ENCODE results near the gene CFAP61.

The CFAP61 gene

DNA sequence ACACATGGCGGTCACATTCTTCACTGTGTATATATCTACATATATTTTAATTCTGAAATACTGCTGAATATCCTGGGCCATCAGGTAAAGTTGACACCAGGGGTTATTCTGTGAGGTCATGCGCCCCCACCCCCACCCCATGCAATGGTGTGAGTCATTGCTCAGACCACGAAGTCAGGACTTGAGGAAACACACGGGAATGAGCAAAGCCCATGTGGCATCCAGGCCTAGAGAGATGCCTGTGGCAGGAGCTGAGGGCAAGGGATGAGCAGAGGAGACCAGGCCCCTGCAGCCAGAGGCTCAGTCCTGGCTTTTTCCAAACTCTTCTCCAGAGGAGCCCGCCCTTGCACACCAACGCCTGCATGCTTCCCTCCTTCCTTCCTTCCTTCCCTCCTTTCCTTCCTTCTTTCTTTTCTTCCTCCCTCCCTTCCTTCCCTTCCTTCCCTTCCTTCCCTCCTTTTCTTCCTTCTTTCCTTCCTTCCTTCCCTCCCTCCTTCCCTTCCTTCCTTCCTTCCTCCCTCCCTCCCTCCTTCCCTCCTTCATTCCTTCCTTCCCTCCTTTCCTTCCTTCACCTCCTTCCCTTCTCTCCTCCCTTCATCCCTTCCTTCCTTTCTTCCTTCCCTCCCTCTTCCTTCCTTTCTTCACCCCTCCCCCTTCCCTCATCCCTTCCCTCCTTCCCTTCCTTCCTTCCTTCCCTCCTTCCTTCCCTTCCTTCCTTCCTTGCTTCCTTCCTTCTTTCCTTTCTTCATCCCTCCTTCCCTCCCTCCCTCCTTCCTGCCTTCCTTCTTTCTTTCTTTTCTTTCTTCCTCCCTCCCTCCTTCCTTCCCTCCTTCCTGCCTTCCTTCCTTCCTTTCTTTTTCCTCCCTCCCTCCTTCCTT is 243.5 kb downstream of the CFAP61 start:
- H3K9me3 ChIP-seq (ENCODE audit: insufficient read depth, low read length) = no peaks in the 10 kb centered on the region
- H3K27ac ChIP-seq (ENCODE audit: low read length) = no peak overlapping the region
- peaks cover 7% of the 10 kb centered on the region for H3K4me1 ChIP-seq (ENCODE audit: low read length)

DNA sequence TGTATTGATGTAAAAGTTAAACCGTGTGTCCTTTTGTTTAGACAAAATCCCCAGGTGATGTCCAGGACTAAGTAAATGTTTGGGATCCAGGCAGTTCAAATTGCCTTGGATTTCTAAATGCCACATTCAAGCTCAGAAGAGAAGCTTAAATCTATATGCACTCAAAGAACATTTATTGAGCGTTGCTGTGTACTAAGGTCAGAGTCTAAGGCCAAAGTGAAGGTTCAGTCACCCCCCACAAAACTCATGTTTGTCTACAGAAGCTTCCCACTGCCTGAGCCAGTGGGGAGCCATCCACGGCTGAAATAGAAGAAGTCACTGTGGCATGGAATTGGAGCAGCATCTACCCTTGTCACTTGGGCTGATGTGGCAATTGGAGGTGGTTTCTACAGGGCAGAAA is 244.8 kb downstream of the CFAP61 start:
- Histone ChIP-seq H3K9ac (ENCODE audit: low read length) (no peak overlapping the region), H3K4me3 (ENCODE audit: low read length) (no peak overlapping the region)

More for the DNA sequence above, 243.5 kb downstream of the CFAP61 start:
- Histone ChIP-seq H3K27me3 (ENCODE audit: low read depth, low read length) (peaks cover 23% of the 10 kb centered on the region), H3K36me3 (replicated peaks; ENCODE audit: low read depth, low read length) (no peaks in the 10 kb centered on the region), H4K20me1 (ENCODE audit: insufficient read depth, low read length) (no peaks in the 10 kb centered on the region), H3K4me3 (ENCODE audit: low read length) (no peak overlapping the region), H3K79me2 (ENCODE audit: low read length) (no peaks in the 10 kb centered on the region), H3K9ac (ENCODE audit: low read length) (no peak overlapping the region), H3K4me2 (ENCODE audit: low read length) (no peak overlapping the region), H2AFZ (ENCODE audit: low read depth, low read length) (no peak overlapping the region)
- TF ChIP-seq, protein P1, sequence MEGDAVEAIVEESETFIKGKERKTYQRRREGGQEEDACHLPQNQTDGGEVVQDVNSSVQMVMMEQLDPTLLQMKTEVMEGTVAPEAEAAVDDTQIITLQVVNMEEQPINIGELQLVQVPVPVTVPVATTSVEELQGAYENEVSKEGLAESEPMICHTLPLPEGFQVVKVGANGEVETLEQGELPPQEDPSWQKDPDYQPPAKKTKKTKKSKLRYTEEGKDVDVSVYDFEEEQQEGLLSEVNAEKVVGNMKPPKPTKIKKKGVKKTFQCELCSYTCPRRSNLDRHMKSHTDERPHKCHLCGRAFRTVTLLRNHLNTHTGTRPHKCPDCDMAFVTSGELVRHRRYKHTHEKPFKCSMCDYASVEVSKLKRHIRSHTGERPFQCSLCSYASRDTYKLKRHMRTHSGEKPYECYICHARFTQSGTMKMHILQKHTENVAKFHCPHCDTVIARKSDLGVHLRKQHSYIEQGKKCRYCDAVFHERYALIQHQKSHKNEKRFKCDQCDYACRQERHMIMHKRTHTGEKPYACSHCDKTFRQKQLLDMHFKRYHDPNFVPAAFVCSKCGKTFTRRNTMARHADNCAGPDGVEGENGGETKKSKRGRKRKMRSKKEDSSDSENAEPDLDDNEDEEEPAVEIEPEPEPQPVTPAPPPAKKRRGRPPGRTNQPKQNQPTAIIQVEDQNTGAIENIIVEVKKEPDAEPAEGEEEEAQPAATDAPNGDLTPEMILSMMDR (IDR thresholded peaks at IDR 0.05; ENCODE audit: low read depth, low read length) = no peak
- no peak for TF ChIP-seq EZH2phosphoT487 (IDR thresholded peaks at IDR 0.05; ENCODE audit: low read depth)

DNA sequence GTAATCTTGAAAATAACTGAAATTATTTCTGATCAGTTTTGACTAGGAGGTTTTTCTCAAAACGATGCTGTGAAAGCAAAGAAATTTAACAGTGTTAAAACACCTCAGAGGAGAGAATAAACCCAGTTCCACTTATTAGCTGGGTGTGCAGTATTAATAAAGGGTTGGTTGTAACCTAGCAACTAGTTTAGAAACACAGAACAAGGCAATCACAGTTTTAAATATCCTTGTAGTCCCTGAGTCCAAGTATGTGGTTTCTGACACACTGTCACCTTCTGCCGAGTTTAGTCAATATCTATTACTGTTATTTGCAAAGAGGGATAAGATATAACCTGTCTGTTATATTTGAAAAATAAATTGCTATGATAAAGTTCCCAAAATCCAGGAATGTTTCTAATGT is 245.4 kb downstream of the CFAP61 start:
- Histone ChIP-seq H3K27me3 (ENCODE audit: low read depth, low read length) (peaks cover 30% of the 10 kb centered on the region), H3K79me2 (ENCODE audit: low read length) (no peaks in the 10 kb centered on the region), H3K9me3 (ENCODE audit: insufficient read depth, low read length) (no peaks in the 10 kb centered on the region), H3K27ac (ENCODE audit: low read length) (no peak overlapping the region), H2AFZ (ENCODE audit: low read depth, low read length) (no peak overlapping the region), H3K4me2 (ENCODE audit: low read length) (no peak overlapping the region), H3K36me3 (replicated peaks; ENCODE audit: low read depth, low read length) (no peaks in the 10 kb centered on the region), H3K4me1 (ENCODE audit: low read length) (peaks cover 2% of the 10 kb centered on the region), H3K9ac (ENCODE audit: low read length) (no peak overlapping the region), H3K4me3 (ENCODE audit: low read length) (no peak overlapping the region), H4K20me1 (ENCODE audit: insufficient read depth, low read length) (no peaks in the 10 kb centered on the region)
- TF ChIP-seq, protein P1 (IDR thresholded peaks at IDR 0.05; ENCODE audit: low read depth, low read length) = no peak

More for the DNA sequence above, 244.8 kb downstream of the CFAP61 start:
- H3K36me3 ChIP-seq (replicated peaks; ENCODE audit: low read depth, low read length) = no peaks in the 10 kb centered on the region
- no peak for TF ChIP-seq EZH2phosphoT487 (IDR thresholded peaks at IDR 0.05; ENCODE audit: low read depth)
- TF ChIP-seq, protein P1 (IDR thresholded peaks at IDR 0.05; ENCODE audit: low read depth, low read length) = no peak
- no peaks in the 10 kb centered on the region for H3K9me3 ChIP-seq (ENCODE audit: insufficient read depth, low read length)
- H2AFZ ChIP-seq (ENCODE audit: low read depth, low read length) = no peak overlapping the region
- H3K4me1 ChIP-seq (ENCODE audit: low read length) = peaks cover 6% of the 10 kb centered on the region
- H4K20me1 ChIP-seq (ENCODE audit: insufficient read depth, low read length) = no peaks in the 10 kb centered on the region
- H3K27ac ChIP-seq (ENCODE audit: low read length) = no peak overlapping the region
- H3K79me2 ChIP-seq (ENCODE audit: low read length) = no peaks in the 10 kb centered on the region
- H3K27me3 ChIP-seq (ENCODE audit: low read depth, low read length) = peaks cover 24% of the 10 kb centered on the region
- H3K4me2 ChIP-seq (ENCODE audit: low read length) = no peak overlapping the region

DNA sequence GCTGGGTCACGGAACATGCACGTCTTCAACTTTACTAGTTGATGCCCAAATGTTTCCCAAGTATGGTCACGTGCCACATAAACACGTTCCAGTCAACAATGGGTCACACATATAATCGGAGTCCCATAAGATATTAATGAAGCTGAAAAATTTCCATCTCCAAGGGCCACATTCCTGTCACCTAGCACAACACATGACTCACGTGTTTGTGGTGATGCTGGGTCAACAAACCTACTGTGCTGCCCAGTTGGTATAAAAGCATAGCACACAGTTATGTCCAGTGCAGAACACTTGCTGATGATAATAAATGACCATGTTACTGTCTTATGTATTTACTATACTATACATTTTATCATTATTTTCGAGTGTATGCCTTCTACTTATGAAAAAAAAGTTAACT is 247.6 kb downstream of the CFAP61 start:
- H3K9ac ChIP-seq (ENCODE audit: low read length) = no peak overlapping the region
- no peaks in the 10 kb centered on the region for H3K9me3 ChIP-seq (ENCODE audit: insufficient read depth, low read length)
- peaks cover 39% of the 10 kb centered on the region for H3K27me3 ChIP-seq (ENCODE audit: low read depth, low read length)
- H2AFZ ChIP-seq (ENCODE audit: low read depth, low read length) = no peak overlapping the region
- no peaks in the 10 kb centered on the region for H4K20me1 ChIP-seq (ENCODE audit: insufficient read depth, low read length)
- H3K36me3 ChIP-seq (replicated peaks; ENCODE audit: low read depth, low read length) = no peaks in the 10 kb centered on the region
- no peak overlapping the region for H3K4me2 ChIP-seq (ENCODE audit: low read length)
- H3K4me3 ChIP-seq (ENCODE audit: low read length) = no peak overlapping the region
- no peak for TF ChIP-seq EZH2phosphoT487 (IDR thresholded peaks at IDR 0.05; ENCODE audit: low read depth)
- TF ChIP-seq, protein P1 (IDR thresholded peaks at IDR 0.05; ENCODE audit: low read depth, low read length) = no peak
- no peaks in the 10 kb centered on the region for H3K79me2 ChIP-seq (ENCODE audit: low read length)
- H3K4me1 ChIP-seq (ENCODE audit: low read length) = peaks cover 17% of the 10 kb centered on the region
- no peak overlapping the region for H3K27ac ChIP-seq (ENCODE audit: low read length)

Data from OCI-LY3 (cell line).